Right lung (tissue), 5 donors: ENCODE results near the gene AKAP8L. TPM values are rescaled to one million over a fixed set of nuclear protein-coding genes. Genes with fewer than 3 reads are reported as not detected.
"Not testable (repeated sequence)": the region's sequence is repeated elsewhere in the genome, so short reads cannot be mapped to it uniquely, and the experiment has no call there.

Experiments
- DNase-seq, 2 donors: peaks; one replicate each; pipeline ENCODE4 v3.0.0-alpha.2; 2013
- polyA plus RNA-seq, 5 donors: library from polyadenylated mRNA; unstranded; fragments of 120-200 nt; gene quantifications; one replicate each; pipeline versions ENCODE4 v1.2.1 to v1.2.3, GENCODE V29; 2013; ENCODE audit warnings: inconsistent platforms in 1 of 5, low replicate concordance in 1 of 5; ENCODE audit not compliant: insufficient read length in 5 of 5, insufficient read depth in 1 of 5

AKAP8L gene
- polyA plus RNA-seq, 5 donors: 92.9 to 130 (median 112) TPM

GRCh38 chr19:15381864-15382263, 36.9 kb downstream of the AKAP8L start:
- DNase-seq: no peak

GRCh38 chr19:15381429-15381828, 37.4 kb downstream of the AKAP8L start:
- no peak for DNase-seq

GRCh38 chr19:15379999-15380647, 38.7 kb downstream of the AKAP8L start:
- DNase-seq: peak in 1 of 2 donors; percentile 35

GRCh38 chr19:15379083-15379998, 39.4 kb downstream of the AKAP8L start, which contains the start of gene AKAP8:
Gene AKAP8, minus strand, starts transcription at chr19:15379787. Its CDS starts 56 bp downstream, at chr19:15379731.
- DNase-seq: peak; percentile 99

- DNase-seq: peak; percentile 17 to 20
These were observed 40.2 kb downstream of the AKAP8L start for GRCh38 chr19:15378534-15379082.

- DNase-seq: no peak
These were observed 43.9 kb downstream of the AKAP8L start for GRCh38 chr19:15374796-15375440.

- DNase-seq: no peak
These were observed 44.6 kb downstream of the AKAP8L start for GRCh38 chr19:15374105-15374651.

- DNase-seq: no peak
These were observed 45.1 kb downstream of the AKAP8L start for GRCh38 chr19:15373644-15374043.

GRCh38 chr19:15372891-15373301, 45.9 kb downstream of the AKAP8L start:
- DNase-seq: no peak

- DNase-seq: no peak
These were observed 46.3 kb downstream of the AKAP8L start for GRCh38 chr19:15372470-15372869.

GRCh38 chr19:15371786-15372380, 46.9 kb downstream of the AKAP8L start:
- no peak for DNase-seq

GRCh38 chr19:15371119-15371518, 47.7 kb downstream of the AKAP8L start:
- no peak for DNase-seq

GRCh38 chr19:15369594-15369891, 49.2 kb downstream of the AKAP8L start:
- DNase-seq: no peak

- DNase-seq: no peak
These were observed 49.8 kb downstream of the AKAP8L start for GRCh38 chr19:15368798-15369593.

- no peak for DNase-seq
These were observed 50.6 kb downstream of the AKAP8L start for GRCh38 chr19:15368051-15368632.

- DNase-seq: no peak
These were observed 51.3 kb downstream of the AKAP8L start for GRCh38 chr19:15367439-15367838.

GRCh38 chr19:15365264-15365663, 53.5 kb downstream of the AKAP8L start:
- DNase-seq: no peak

GRCh38 chr19:15363791-15364190, 55.0 kb downstream of the AKAP8L start:
- DNase-seq: not testable (repeated sequence)

GRCh38 chr19:15363048-15363447, 55.7 kb downstream of the AKAP8L start:
- not testable (repeated sequence) for DNase-seq

- DNase-seq: not testable (repeated sequence)
These were observed 58.8 kb downstream of the AKAP8L start for GRCh38 chr19:15360015-15360414.
